Neural cell (in vitro differentiated cells): Measurements from ENCODE around the gene IRF8. TPM values are rescaled to one million over a fixed set of nuclear protein-coding genes. Genes with fewer than 3 reads are reported as not detected.

Source experiments
- H2AFZ ChIP-seq: fragments of 200-600, 300-800 bp; sonication (generic), shearing (Covaris generic); 2 replicates; pipeline ENCODE4 v1.6.0; 2014; ENCODE audit warnings: low read depth, mild to moderate bottlenecking, antibody characterized with exemption, low read length, moderate library complexity
- H3F3A ChIP-seq: fragments of 200-600 bp; shearing (Covaris generic); 2 replicates; pipeline ENCODE4 v1.6.1; 2016; ENCODE audit warnings: mild to moderate bottlenecking, moderate library complexity, mixed read lengths, antibody characterized with exemption, low read length; ENCODE audit not compliant: insufficient read depth, poor library complexity, severe bottlenecking
- H3K27ac ChIP-seq: fragments of 200-600, 300-800 bp; sonication (generic), shearing (Covaris generic); 2 replicates; pipeline ENCODE4 v1.5.1; 2014; ENCODE audit warnings: mild to moderate bottlenecking, low read length, moderate library complexity
- H3K27me3 ChIP-seq: fragments of 300-800, 200-600 bp; sonication (generic), shearing (Covaris generic); 2 replicates; pipeline ENCODE4 v1.6.0; 2014; ENCODE audit warnings: mild to moderate bottlenecking, low read depth, low read length, moderate library complexity; ENCODE audit not compliant: insufficient read depth
- H3K36me3 ChIP-seq: fragments of 300-800, 200-600 bp; sonication (generic), shearing (Covaris generic); 2 replicates; pipeline ENCODE4 v1.5.1; 2014; ENCODE audit warnings: mild to moderate bottlenecking, antibody characterized with exemption, low read length, moderate library complexity; ENCODE audit not compliant: insufficient read depth
- H3K4me2 ChIP-seq: fragments of 300-800, 200-600 bp; sonication (generic), shearing (Covaris generic); 2 replicates; pipeline ENCODE4 v1.6.0; 2014; ENCODE audit warnings: mild to moderate bottlenecking, low read length
- H3K4me3 ChIP-seq: fragments of 300-800, 200-600 bp; sonication (generic), shearing (Covaris generic); 2 replicates; pipeline ENCODE4 v1.5.1; 2014; ENCODE audit warnings: mild to moderate bottlenecking, low read length, moderate library complexity
- H3K79me2 ChIP-seq: fragments of 200-600 bp; shearing (Covaris generic); replicated peaks from 2 replicates; pipeline ENCODE4 v1.6.0; 2014; ENCODE audit warnings: mild to moderate bottlenecking, low read length, moderate library complexity; ENCODE audit not compliant: insufficient read depth
- H3K9ac ChIP-seq: fragments of 300-800, 200-600 bp; sonication (generic), shearing (Covaris generic); 2 replicates; pipeline ENCODE4 v1.6.1; 2016; ENCODE audit warnings: mild to moderate bottlenecking, low read length, mixed read lengths
- H3K9me2 ChIP-seq: fragments of 200-600 bp; shearing (Covaris generic); 2 replicates; pipeline ENCODE4 v1.6.1; 2016; ENCODE audit warnings: mild to moderate bottlenecking, low read length, mixed read lengths; ENCODE audit not compliant: insufficient read depth
- H3K9me3 ChIP-seq: fragments of 200-600, 300-800 bp; sonication (generic), shearing (Covaris generic); 2 replicates; pipeline ENCODE4 v1.6.1; 2016; ENCODE audit warnings: mild to moderate bottlenecking, mixed run types, low read length, moderate library complexity, mixed read lengths
- H4K20me1 ChIP-seq: fragments of 200-600 bp; shearing (Covaris generic); 2 replicates; pipeline ENCODE4 v1.6.1; 2016; ENCODE audit warnings: mild to moderate bottlenecking, mixed run types; ENCODE audit not compliant: insufficient read depth
- CTCF ChIP-seq: fragments of 450-650 bp; IDR thresholded peaks from 2 replicates; pipeline ENCODE4 v1.5.1; 2014; ENCODE audit warnings: antibody characterized with exemption, mild to moderate bottlenecking, moderate library complexity; ENCODE audit not compliant: poor library complexity, severe bottlenecking
- EP300 ChIP-seq: fragments of 450-650 bp; conservative IDR thresholded peaks from 2 replicates; pipeline ENCODE4 v1.6.1; 2014; ENCODE audit warnings: antibody characterized with exemption, mild to moderate bottlenecking, moderate library complexity; ENCODE audit not compliant: poor library complexity, severe bottlenecking
- EZH2 ChIP-seq: fragments of 200-600, 300-800 bp; shearing (Covaris generic), sonication (generic); IDR thresholded peaks from 2 replicates; pipeline ENCODE4 v1.6.1; 2014; ENCODE audit warnings: antibody characterized with exemption, low read length, borderline replicate concordance, mild to moderate bottlenecking; ENCODE audit not compliant: insufficient read depth, poor library complexity, severe bottlenecking
- MXI1 ChIP-seq: fragments of 450-650 bp; conservative IDR thresholded peaks from 2 replicates; pipeline ENCODE4 v1.6.1; 2014; ENCODE audit warnings: antibody characterized with exemption, mild to moderate bottlenecking; ENCODE audit not compliant: poor library complexity, severe bottlenecking
- POLR2AphosphoS5 ChIP-seq: IDR thresholded peaks from 2 replicates; pipeline ENCODE4 v1.6.1; 2012
- RAD21 ChIP-seq: fragments of 450-650 bp; conservative IDR thresholded peaks from 2 replicates; pipeline ENCODE4 v1.6.1; 2014; ENCODE audit warnings: antibody characterized with exemption, mild to moderate bottlenecking, moderate library complexity
- REST ChIP-seq: IDR thresholded peaks from 2 replicates; pipeline ENCODE4 v1.6.1; 2012; ENCODE audit warnings: borderline replicate concordance
- SMC3 ChIP-seq: fragments of 450-650 bp; conservative IDR thresholded peaks from 2 replicates; pipeline ENCODE4 v1.6.1; 2014; ENCODE audit warnings: antibody characterized with exemption, mild to moderate bottlenecking, moderate library complexity; ENCODE audit not compliant: poor library complexity
- TAF1 ChIP-seq: IDR thresholded peaks from 2 replicates; pipeline ENCODE4 v1.6.1; 2012; ENCODE audit warnings: low read depth
- polyA plus RNA-seq: library from polyadenylated mRNA; depleted of rRNA; stranded (reverse); fragments of >200 nt; gene quantifications from 2 replicates; pipeline ENCODE4 v1.2.3, GENCODE V29; 2014

IRF8 gene
- polyA plus RNA-seq, 1 donor from 2014 or later, result not detected

GRCh38 chr16:85946541-85947124, 47.7 kb downstream of the IRF8 start:
- TF ChIP-seq RAD21 (no peak), TAF1 (no peak), POLR2AphosphoS5 (no peak), EP300 (no peak), REST (no peak), MXI1 (no peak), SMC3 (no peak), EZH2 (no peak), CTCF (no peak)
- no peak overlapping the region for H3K27ac ChIP-seq

GRCh38 chr16:85947230-85948137, 48.5 kb downstream of the IRF8 start:
- Histone ChIP-seq H3K9ac (no peak overlapping the region), H3K4me3 (no peak overlapping the region), H3K9me3 (no peaks in the 10 kb centered on the region), H3K9me2 (no peaks in the 10 kb centered on the region), H2AFZ (no peak overlapping the region), H3K27me3 (no peaks in the 10 kb centered on the region), H3K27ac (no peak overlapping the region), H3F3A (no peaks in the 10 kb centered on the region), H4K20me1 (no peaks in the 10 kb centered on the region), H3K79me2 (no peaks in the 10 kb centered on the region), H3K4me2 (no peak overlapping the region), H3K36me3 (no peaks in the 10 kb centered on the region)
- TF ChIP-seq RAD21, result no peak
- no peak for TF ChIP-seq SMC3
- no peak for TF ChIP-seq EZH2
- no peak for TF ChIP-seq POLR2AphosphoS5
- no peak for TF ChIP-seq MXI1
- no peak for TF ChIP-seq TAF1
- no peak for TF ChIP-seq EP300
- no peak for TF ChIP-seq REST

More at GRCh38 chr16:85946541-85947124, 47.7 kb downstream of the IRF8 start:
- no peaks in the 10 kb centered on the region for H3K9me2 ChIP-seq
- H3K9ac ChIP-seq, result no peak overlapping the region
- no peak overlapping the region for H3K4me3 ChIP-seq
- H3K36me3 ChIP-seq, result no peaks in the 10 kb centered on the region
- no peaks in the 10 kb centered on the region for H3F3A ChIP-seq
- no peaks in the 10 kb centered on the region for H3K9me3 ChIP-seq
- H3K27me3 ChIP-seq, result no peaks in the 10 kb centered on the region
- H4K20me1 ChIP-seq, result no peaks in the 10 kb centered on the region
- H3K79me2 ChIP-seq, result no peaks in the 10 kb centered on the region
- no peak overlapping the region for H3K4me2 ChIP-seq
- no peak overlapping the region for H2AFZ ChIP-seq
